Measurements from ENCODE around the gene INTS6. TPM values are rescaled to one million over a fixed set of nuclear protein-coding genes. Genes with fewer than 3 reads are reported as not detected.

Gene INTS6
- total and polyA plus RNA-seq, 8 donors: 10.7 to 200 (median 13.7) TPM

- DNase-seq: no peak
- 79 to 93% (median 87%) methylated on average over 3 of the region's 3 CpGs for WGBS, 5 donors
- H3K4me3 ChIP-seq: no peak overlapping the region
- no peaks in the 10 kb centered on the region for H3K9me3 ChIP-seq
- H3K27me3 ChIP-seq: no peaks in the 10 kb centered on the region
- H3K4me1 ChIP-seq: no peaks in the 10 kb centered on the region
- TF ChIP-seq POLR2AphosphoS5 (IDR thresholded peaks at IDR 0.05) (no peak), CTCF (IDR thresholded peaks at IDR 0.05) (no peak), EP300 (IDR thresholded peaks at IDR 0.05) (no peak), POLR2A (IDR thresholded peaks at IDR 0.05) (no peak)
- intact Hi-C loops (cut with DNase I; ENCODE audit: low total_unique reads): no loop called here
- no peaks in the 10 kb centered on the region for H3K36me3 ChIP-seq
- no peak overlapping the region for H3K27ac ChIP-seq
These were observed 134.0 kb downstream of the INTS6 start for GRCh38 chr13:51318876-51319275.

GRCh38 chr13:51318015-51318414 is 134.8 kb downstream of the INTS6 start:
- Histone ChIP-seq H3K36me3 (no peaks in the 10 kb centered on the region), H3K9me3 (no peaks in the 10 kb centered on the region), H3K4me3 (no peak overlapping the region), H3K27ac (no peak overlapping the region), H3K27me3 (no peaks in the 10 kb centered on the region), H3K4me1 (no peaks in the 10 kb centered on the region)
- WGBS, 5 donors: 85 to 96% (median 92%) methylated on average over 2 of the region's 2 CpGs
- no peak for TF ChIP-seq CTCF (IDR thresholded peaks at IDR 0.05)
- TF ChIP-seq POLR2A (IDR thresholded peaks at IDR 0.05): no peak
- TF ChIP-seq POLR2AphosphoS5 (IDR thresholded peaks at IDR 0.05): no peak
- no peak for TF ChIP-seq EP300 (IDR thresholded peaks at IDR 0.05)
- DNase-seq: no peak
- intact Hi-C loops (cut with DNase I; ENCODE audit: low total_unique reads): no loop called here

- 45 to 58% (median 46%) methylated on average over 1 of the region's 1 CpG for WGBS, 5 donors
- intact Hi-C loops (cut with DNase I; ENCODE audit: low total_unique reads): no loop called here
- TF ChIP-seq POLR2A (IDR thresholded peaks at IDR 0.05) (no peak), POLR2AphosphoS5 (IDR thresholded peaks at IDR 0.05) (no peak), EP300 (IDR thresholded peaks at IDR 0.05) (no peak), CTCF (IDR thresholded peaks at IDR 0.05) (no peak)
These were observed 135.6 kb downstream of the INTS6 start for GRCh38 chr13:51317262-51317661.

GRCh38 chr13:51313619-51314018 is 139.2 kb downstream of the INTS6 start:
- Histone ChIP-seq H3K9me3 (no peaks in the 10 kb centered on the region), H3K4me1 (no peaks in the 10 kb centered on the region), H3K36me3 (no peaks in the 10 kb centered on the region), H3K4me3 (no peak overlapping the region), H3K27ac (no peak overlapping the region), H3K27me3 (no peaks in the 10 kb centered on the region)
- intact Hi-C loops (cut with DNase I; ENCODE audit: low total_unique reads): no loop called here
- TF ChIP-seq EP300 (IDR thresholded peaks at IDR 0.05) (no peak), CTCF (IDR thresholded peaks at IDR 0.05) (no peak), POLR2A (IDR thresholded peaks at IDR 0.05) (no peak), POLR2AphosphoS5 (IDR thresholded peaks at IDR 0.05) (no peak)
- 67 to 86% (median 83%) methylated on average over 1 of the region's 1 CpG for WGBS, 5 donors
- no peak for DNase-seq

More at GRCh38 chr13:51317262-51317661, 135.6 kb downstream of the INTS6 start:
- Histone ChIP-seq H3K9me3 (no peaks in the 10 kb centered on the region), H3K27ac (no peak overlapping the region), H3K27me3 (no peaks in the 10 kb centered on the region), H3K36me3 (no peaks in the 10 kb centered on the region), H3K4me3 (no peak overlapping the region), H3K4me1 (no peaks in the 10 kb centered on the region)
- DNase-seq: no peak
